T-cell (primary cell): Measurements from ENCODE around the gene ASPSCR1. TPM values are rescaled to one million over a fixed set of nuclear protein-coding genes. Genes with fewer than 3 reads are reported as not detected.
A peak's percentile ranks its signal among the peaks of the same experiment; 100 is the strongest.

Experiments used
- ATAC-seq, 4 experiments: fragments of 200-7000 bp in 3 of 4; fragments of 150-1000 bp in 1 of 4; cut with Tn5 transposase; replicated peaks in 1 of 4; 1 replicate in 3 of 4; 2 replicates in 1 of 4; pipeline ENCODE4 v1.10.0; 2021; ENCODE audit warnings: moderate library complexity in 3 of 4, mild to moderate bottlenecking in 2 of 4, moderate number of reproducible peaks in 1 of 4
- CTCF ChIA-PET, 2 donors: fragments of 300-600 bp; sonication (Branson Sonifier 250); formaldehyde crosslinking; loops; one replicate each; lab custom pipeline; 2022; ENCODE audit warnings: antibody characterized with exemption in 2 of 2; lab: Charles Lee
- POLR2A ChIA-PET, 2 donors: fragments of 300-600 bp; sonication (Branson Sonifier 250); formaldehyde crosslinking; loops; one replicate each; lab custom pipeline; 2022; ENCODE audit warnings: antibody characterized with exemption in 2 of 2; lab: Charles Lee
- DNase-seq, 35 experiments: peaks; one replicate each; pipeline versions ENCODE4 v3.0.0 to v3.0.0-alpha.2; 2013 to 2023
- H3K27ac ChIP-seq: one replicate; pipeline ENCODE4 v1.5.1; 2013; ENCODE audit warnings: low read length
- H3K27me3 ChIP-seq, 2 experiments: replicated peaks in 1 of 2; 1 replicate in 1 of 2; 2 replicates in 1 of 2; pipeline versions ENCODE4 v1.6.1 to v1.7.0; 2013; ENCODE audit warnings: low read length in 1 of 2, mixed read lengths in 1 of 2; ENCODE audit not compliant: control insufficient read depth in 2 of 2, insufficient read depth in 2 of 2; ENCODE audit errors: extremely low read depth in 1 of 2
- H3K36me3 ChIP-seq, 2 donors: 1 replicate in 1 of 2; 2 replicates in 1 of 2; pipeline versions ENCODE4 v1.6.1 to v1.7.0; 2013; ENCODE audit warnings: low read length in 1 of 2; ENCODE audit not compliant: control insufficient read depth in 2 of 2, insufficient read depth in 1 of 2; ENCODE audit errors: extremely low read depth in 1 of 2
- H3K4me1 ChIP-seq, 2 experiments: 1 replicate in 1 of 2; 2 replicates in 1 of 2; pipeline versions ENCODE4 v1.6.1 to v1.7.0; 2013; ENCODE audit warnings: low read length in 2 of 2, mixed read lengths in 1 of 2; ENCODE audit not compliant: insufficient read depth in 2 of 2, control insufficient read depth in 1 of 2; ENCODE audit errors: extremely low read depth in 1 of 2
- H3K4me3 ChIP-seq, 2 donors: 1 replicate in 1 of 2; 2 replicates in 1 of 2; pipeline versions ENCODE4 v1.5.1 to v1.7.0; 2013; ENCODE audit warnings: mild to moderate bottlenecking in 2 of 2, low read length in 1 of 2, moderate library complexity in 1 of 2; ENCODE audit not compliant: control insufficient read depth in 1 of 2; ENCODE audit errors: extremely low read depth in 1 of 2
- H3K9me3 ChIP-seq: 2 replicates; pipeline ENCODE4 v1.7.0; 2013
- H3K27ac Mint-ChIP-seq, 2 donors: one replicate each; pipeline ENCODE4 v1.8.0; 2020 to 2021; ENCODE audit warnings: mild to moderate bottlenecking in 2 of 2, mixed read lengths in 2 of 2
- H3K27me3 Mint-ChIP-seq, 2 donors: one replicate each; pipeline ENCODE4 v1.8.0; 2021 to 2022; ENCODE audit warnings: mixed read lengths in 2 of 2
- H3K36me3 Mint-ChIP-seq: one replicate; pipeline ENCODE4 v1.8.0; 2021; ENCODE audit warnings: mixed read lengths
- H3K4me1 Mint-ChIP-seq, 3 donors: one replicate each; pipeline ENCODE4 v1.8.0; 2020 to 2022; ENCODE audit warnings: mixed read lengths in 3 of 3, mild to moderate bottlenecking in 1 of 3
- H3K4me3 Mint-ChIP-seq, 3 donors: one replicate each; pipeline ENCODE4 v1.8.0; 2020 to 2022; ENCODE audit warnings: mild to moderate bottlenecking in 3 of 3, mixed read lengths in 3 of 3, moderate library complexity in 3 of 3
- H3K9me3 Mint-ChIP-seq, 3 donors: one replicate each; pipeline ENCODE4 v1.8.0; 2020 to 2022; ENCODE audit warnings: mixed read lengths in 3 of 3
- WGBS: methylation state at CpG from one replicate; pipeline ENCODE4 v1.1.5; 2013; ENCODE audit warnings: missing lambda C conversion rate; ENCODE audit not compliant: insufficient coverage; 5-methylcytosine and 5-hydroxymethylcytosine counted together
- total RNA-seq, 35 experiments: library from RNA in 6 of 35; stranded (reverse) in 6 of 35; fragments of 120-200 nt in 1 of 35; gene quantifications; one replicate each; pipeline versions ENCODE4 v1.2.1 to v1.2.4 and lab custom pipeline; 2013 to 2026

Gene ASPSCR1
- total RNA-seq, 5 donors from 2014 or later (not counting 1 experiment from before 2014, with no cell fraction given): 34.6 to 49.7 (median 44.9) TPM

GRCh38 chr17:82062076-82062983 is 84.9 kb downstream of the ASPSCR1 start:
- Mint-ChIP-seq H3K27me3 (no peaks in the 10 kb centered on the region), H3K27ac (no peak overlapping the region), H3K36me3 (peaks cover 7% of the 10 kb centered on the region), H3K4me1 (peaks cover 5 to 19% (median 16%) of the 10 kb centered on the region in 3 donors), H3K9me3 (no peaks in the 10 kb centered on the region), H3K4me3 (peak overlapping the region in 2 of 3 donors; percentile 17 to 28)
- no peak for DNase-seq
- ATAC-seq: no peak
- Histone ChIP-seq H3K4me1 (peaks cover 9 to 39% of the 10 kb centered on the region in 2 experiments), H3K4me3 (no peak overlapping the region), H3K36me3 (peaks cover 16 to 52% of the 10 kb centered on the region in 2 donors), H3K27ac (no peak overlapping the region), H3K9me3 (no peaks in the 10 kb centered on the region), H3K27me3 (no peaks in the 10 kb centered on the region)
- WGBS: 96% methylated on average over 18 of the region's 24 CpGs
- ChIA-PET POLR2A (no interaction called here), CTCF (no interaction called here)

GRCh38 chr17:82062984-82063368 is 85.5 kb downstream of the ASPSCR1 start:
- Histone ChIP-seq H3K4me1 (peaks cover 9 to 39% of the 10 kb centered on the region in 2 experiments), H3K4me3 (no peak overlapping the region), H3K9me3 (no peaks in the 10 kb centered on the region), H3K27me3 (no peaks in the 10 kb centered on the region), H3K27ac (no peak overlapping the region), H3K36me3 (peaks cover 16 to 47% of the 10 kb centered on the region in 2 donors)
- ChIA-PET POLR2A (no interaction called here), CTCF (no interaction called here)
- H3K9me3 Mint-ChIP-seq: no peaks in the 10 kb centered on the region
- H3K27me3 Mint-ChIP-seq: no peaks in the 10 kb centered on the region
- H3K4me1 Mint-ChIP-seq: peaks cover 5 to 19% (median 16%) of the 10 kb centered on the region in 3 donors
- peaks cover 4% of the 10 kb centered on the region for H3K36me3 Mint-ChIP-seq
- ATAC-seq (no peak), DNase-seq (no peak)
- 98% methylated on average over 5 of the region's 9 CpGs for WGBS
- H3K4me3 Mint-ChIP-seq: peak overlapping the region in 1 of 3 donors; percentile 6
- H3K27ac Mint-ChIP-seq: no peak overlapping the region

GRCh38 chr17:82063424-82064415 is 86.3 kb downstream of the ASPSCR1 start:
- no peak for DNase-seq
- Mint-ChIP-seq H3K27me3 (no peaks in the 10 kb centered on the region), H3K36me3 (peaks cover 4% of the 10 kb centered on the region), H3K9me3 (no peaks in the 10 kb centered on the region), H3K27ac (peak overlapping the region; percentile 52 to 69), H3K4me1 (peaks cover 5 to 19% (median 16%) of the 10 kb centered on the region in 3 donors), H3K4me3 (peak overlapping the region; percentile 67 to 81 (median 74))
- H3K4me3 ChIP-seq: no peak overlapping the region
- H3K27me3 ChIP-seq: no peaks in the 10 kb centered on the region
- POLR2A ChIA-PET: interaction anchor here (0.5 to 0.6 kb wide), 2 partner anchors 33 to 63 kb away, joined by 3 to 5 read pairs; no protein-coding TSS in a partner anchor
- no peak for ATAC-seq
- WGBS: 87% methylated on average over 14 of the region's 20 CpGs
- H3K36me3 ChIP-seq: peaks cover 14 to 42% of the 10 kb centered on the region in 2 donors
- H3K27ac ChIP-seq: no peak overlapping the region
- peaks cover 9 to 39% of the 10 kb centered on the region in 2 experiments for H3K4me1 ChIP-seq
- CTCF ChIA-PET: interaction anchor here in 1 of 2 donors (0.5 kb wide), 1 partner anchor 11 kb away, joined by 5 read pairs; no protein-coding TSS in a partner anchor
- no peaks in the 10 kb centered on the region for H3K9me3 ChIP-seq

GRCh38 chr17:82064433-82065192 is 87.2 kb downstream of the ASPSCR1 start:
- whole genome bisulfite sequencing: 47% methylated on average over 35 of the region's 36 CpGs
- DNase-seq (no peak), ATAC-seq (no peak)
- peak overlapping the region; percentile 67 to 81 (median 74) for H3K4me3 Mint-ChIP-seq
- no peaks in the 10 kb centered on the region for H3K27me3 ChIP-seq
- no peaks in the 10 kb centered on the region for H3K9me3 ChIP-seq
- peaks cover 4% of the 10 kb centered on the region for H3K36me3 Mint-ChIP-seq
- no peaks in the 10 kb centered on the region for H3K27me3 Mint-ChIP-seq
- H3K4me3 ChIP-seq: peak overlapping the region; percentile 62 to 83
- ChIA-PET CTCF (interaction anchor here in 1 of 2 donors (0.5 kb wide), 1 partner anchor 10 kb away, joined by 5 read pairs; no protein-coding TSS in a partner anchor), POLR2A (interaction anchor here in 1 of 2 donors (0.6 kb wide), 1 partner anchor 34 kb away, joined by 3 read pairs; no protein-coding TSS in a partner anchor)
- peaks cover 9 to 39% of the 10 kb centered on the region in 2 experiments for H3K4me1 ChIP-seq
- H3K9me3 Mint-ChIP-seq: no peaks in the 10 kb centered on the region
- peaks cover 5 to 19% (median 16%) of the 10 kb centered on the region in 3 donors for H3K4me1 Mint-ChIP-seq
- peak overlapping the region; percentile 52 to 69 for H3K27ac Mint-ChIP-seq
- H3K36me3 ChIP-seq: peaks cover 5 to 36% of the 10 kb centered on the region in 2 donors
- peak overlapping the region; percentile 30 for H3K27ac ChIP-seq

- H3K27me3 ChIP-seq: no peaks in the 10 kb centered on the region
- DNase-seq: peak in 15 of 35 experiments; percentile 11 to 44 (median 24)
- ChIA-PET CTCF (no interaction called here), POLR2A (interaction anchor here in 1 of 2 donors (0.6 kb wide), 1 partner anchor 117 kb away, joined by 3 read pairs; no protein-coding TSS in a partner anchor)
- H3K9me3 ChIP-seq: no peaks in the 10 kb centered on the region
- no peak overlapping the region for H3K27ac Mint-ChIP-seq
- peaks cover 9 to 39% of the 10 kb centered on the region in 2 experiments for H3K4me1 ChIP-seq
- WGBS: 2% methylated on average over 47 of the region's 47 CpGs
- peak overlapping the region; percentile 62 to 83 for H3K4me3 ChIP-seq
- H3K9me3 Mint-ChIP-seq: no peaks in the 10 kb centered on the region
- H3K4me1 Mint-ChIP-seq: peaks cover 6 to 19% (median 16%) of the 10 kb centered on the region in 3 donors
- H3K27me3 Mint-ChIP-seq: no peaks in the 10 kb centered on the region
- H3K27ac ChIP-seq: peak overlapping the region; percentile 30
- peak overlapping the region; percentile 67 to 81 (median 74) for H3K4me3 Mint-ChIP-seq
- H3K36me3 Mint-ChIP-seq: peaks cover 1% of the 10 kb centered on the region
- peaks cover 5 to 30% of the 10 kb centered on the region in 2 donors for H3K36me3 ChIP-seq
- peak; percentile 54 to 68 (median 65) for ATAC-seq
Measured at GRCh38 chr17:82065193-82065637, 87.8 kb downstream of the ASPSCR1 start.
